ENCODE data around the gene TTC17. TPM values are rescaled to one million over a fixed set of nuclear protein-coding genes. Genes with fewer than 3 reads are reported as not detected.
A peak's percentile ranks its signal among the peaks of the same experiment; 100 is the strongest.

TTC17 gene
- total and polyA plus RNA-seq, 2 of the 8 experiments (the other 6 are each of a cell fraction or from before 2014, with no cell fraction given), result 65.1 to 80.1 TPM

- TF ChIP-seq POLR2AphosphoS5 (IDR thresholded peaks at IDR 0.05; ENCODE audit: low read depth, low read length) (peak; percentile 81), TBP (IDR thresholded peaks at IDR 0.05; ENCODE audit: low read depth, low read length) (peak; percentile 95), KDM4A (IDR thresholded peaks at IDR 0.05; ENCODE audit: low read depth, low read length, severe bottlenecking) (peak; percentile 69), RFX5 (IDR thresholded peaks at IDR 0.05; ENCODE audit: borderline replicate concordance, low read depth, low read length) (no peak)
These were observed 46.7 kb upstream of the TTC17 start, which contains the start of gene API5 (continued) for GRCh38 chr11:43311791-43312607.

Measured in H1 (cell line).